SH-SY5Y (cell line): ENCODE data around the gene RABL6.

Experiments used
- GATA2 ChIP-seq: IDR thresholded peaks from 2 replicates; pipeline ENCODE4 v1.6.1; 2011; ENCODE audit warnings: mild to moderate bottlenecking, low read depth, low read length
- GATA3 ChIP-seq: IDR thresholded peaks from 2 replicates; pipeline ENCODE4 v1.6.1; 2011; ENCODE audit warnings: low read depth, mild to moderate bottlenecking, low read length, moderate library complexity

DNA sequence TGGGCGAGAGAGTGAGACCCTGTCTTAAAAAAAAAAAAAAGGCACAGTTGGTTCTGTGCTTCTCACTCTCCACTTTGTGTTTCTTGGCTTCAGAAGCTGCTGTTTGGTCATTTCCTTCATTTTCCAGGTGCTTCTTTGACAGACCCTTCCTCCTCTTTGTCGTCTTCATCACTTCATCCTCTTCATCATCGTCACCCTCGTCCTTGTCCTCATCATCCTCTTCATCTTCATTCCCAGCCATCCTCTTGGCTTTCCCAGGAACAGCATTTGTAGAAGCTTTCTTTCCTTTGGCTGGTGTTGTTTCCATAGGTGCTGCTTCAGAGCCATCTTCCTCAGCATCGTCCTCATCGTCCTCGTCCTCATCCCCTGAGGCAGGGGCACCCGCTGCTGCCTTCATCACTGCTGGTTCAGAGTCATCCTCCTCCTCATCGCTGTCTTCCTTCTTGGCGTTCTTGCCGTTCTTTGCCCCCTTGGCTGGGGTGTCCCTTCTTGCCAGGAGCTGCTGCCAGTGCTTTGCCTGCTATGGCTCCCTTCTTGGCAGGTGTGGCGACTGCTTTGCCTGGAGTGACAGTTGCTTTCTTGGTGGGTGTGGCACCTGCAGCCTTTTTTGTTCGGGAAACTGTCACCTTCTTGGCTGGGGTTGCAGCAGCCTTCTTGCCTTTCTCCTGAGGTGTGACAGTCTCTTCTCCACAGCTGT is 7.1 kb downstream of the RABL6 start:
- TF ChIP-seq GATA2 (no peak), GATA3 (no peak)
